B cell (primary cell): ENCODE results near the gene PDHA1.

Experiments
- CTCF ChIP-seq: fragments of 200-600 bp; IDR thresholded peaks from one replicate; pipeline ENCODE4 v1.8.0; 2022; ENCODE audit warnings: antibody characterized with exemption, mild to moderate bottlenecking
- EZH2 ChIP-seq: IDR thresholded peaks from 2 replicates; pipeline ENCODE4 v1.6.1; 2012; ENCODE audit warnings: borderline replicate concordance, low read depth, mild to moderate bottlenecking, moderate library complexity, low read length; ENCODE audit not compliant: insufficient read depth, poor library complexity, severe bottlenecking

- TF ChIP-seq CTCF (no peak), EZH2 (no peak)
Measured at GRCh38 chrX:19375546-19375945, 31.8 kb downstream of the PDHA1 start.
